GM12872 (cell line): ENCODE measurements around the gene IGLL1.

Experiments used
- TF ChIP-seq, protein P1 (sequence below): IDR thresholded peaks from 3 replicates; pipeline ENCODE4 v1.5.1; 2011; ENCODE audit warnings: low read depth, mild to moderate bottlenecking, low read length, moderate library complexity; ENCODE audit not compliant: insufficient read depth

IGLL1 gene

DNA sequence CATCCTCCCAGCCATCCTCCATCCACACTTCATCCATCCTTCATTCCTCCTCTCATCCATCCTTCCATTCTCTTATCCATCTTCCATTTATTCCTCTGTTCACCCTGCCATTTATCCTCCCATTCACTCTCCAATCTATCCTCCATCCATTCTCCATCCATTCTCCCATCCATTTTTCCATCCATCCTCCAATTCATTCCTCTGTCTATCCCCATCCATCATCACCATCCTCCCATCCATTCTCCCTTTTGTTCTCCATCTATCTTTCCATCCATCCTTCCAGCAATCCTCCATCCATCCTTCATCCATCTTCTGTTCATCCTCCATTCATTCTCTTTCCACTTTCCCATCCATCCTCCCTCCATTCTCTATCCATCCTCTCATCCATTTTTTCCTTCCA, 28.7 kb downstream of the IGLL1 start:
- TF ChIP-seq, protein P1, sequence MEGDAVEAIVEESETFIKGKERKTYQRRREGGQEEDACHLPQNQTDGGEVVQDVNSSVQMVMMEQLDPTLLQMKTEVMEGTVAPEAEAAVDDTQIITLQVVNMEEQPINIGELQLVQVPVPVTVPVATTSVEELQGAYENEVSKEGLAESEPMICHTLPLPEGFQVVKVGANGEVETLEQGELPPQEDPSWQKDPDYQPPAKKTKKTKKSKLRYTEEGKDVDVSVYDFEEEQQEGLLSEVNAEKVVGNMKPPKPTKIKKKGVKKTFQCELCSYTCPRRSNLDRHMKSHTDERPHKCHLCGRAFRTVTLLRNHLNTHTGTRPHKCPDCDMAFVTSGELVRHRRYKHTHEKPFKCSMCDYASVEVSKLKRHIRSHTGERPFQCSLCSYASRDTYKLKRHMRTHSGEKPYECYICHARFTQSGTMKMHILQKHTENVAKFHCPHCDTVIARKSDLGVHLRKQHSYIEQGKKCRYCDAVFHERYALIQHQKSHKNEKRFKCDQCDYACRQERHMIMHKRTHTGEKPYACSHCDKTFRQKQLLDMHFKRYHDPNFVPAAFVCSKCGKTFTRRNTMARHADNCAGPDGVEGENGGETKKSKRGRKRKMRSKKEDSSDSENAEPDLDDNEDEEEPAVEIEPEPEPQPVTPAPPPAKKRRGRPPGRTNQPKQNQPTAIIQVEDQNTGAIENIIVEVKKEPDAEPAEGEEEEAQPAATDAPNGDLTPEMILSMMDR, result no peak

DNA sequence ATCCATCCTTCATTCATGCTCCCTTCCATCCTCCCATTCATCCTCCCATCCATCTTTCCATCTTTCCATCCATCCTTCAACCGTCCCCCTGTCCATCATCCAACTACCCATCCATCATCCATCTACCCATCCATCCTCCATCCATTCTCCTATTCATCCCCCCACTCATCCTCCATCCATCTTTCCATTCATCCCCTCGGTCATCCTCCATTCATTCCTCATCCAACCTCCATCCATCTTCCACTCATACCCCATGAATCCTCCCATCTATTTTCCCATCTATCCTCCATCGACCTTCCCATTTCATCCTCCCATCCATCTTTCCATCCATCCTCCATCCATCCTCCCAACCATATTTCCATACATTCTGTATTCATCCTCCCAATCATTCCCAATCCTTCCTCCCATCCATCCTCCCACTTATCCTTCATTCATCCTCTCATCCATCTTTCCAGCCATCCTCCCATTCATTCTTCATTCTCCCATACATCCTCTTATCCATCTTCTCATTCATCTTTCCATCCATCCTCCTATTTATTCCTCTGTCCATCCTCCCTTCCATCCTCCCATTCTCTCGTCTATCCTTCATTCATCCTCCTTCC, 29.9 kb downstream of the IGLL1 start:
- TF ChIP-seq, protein P1, result no peak

DNA sequence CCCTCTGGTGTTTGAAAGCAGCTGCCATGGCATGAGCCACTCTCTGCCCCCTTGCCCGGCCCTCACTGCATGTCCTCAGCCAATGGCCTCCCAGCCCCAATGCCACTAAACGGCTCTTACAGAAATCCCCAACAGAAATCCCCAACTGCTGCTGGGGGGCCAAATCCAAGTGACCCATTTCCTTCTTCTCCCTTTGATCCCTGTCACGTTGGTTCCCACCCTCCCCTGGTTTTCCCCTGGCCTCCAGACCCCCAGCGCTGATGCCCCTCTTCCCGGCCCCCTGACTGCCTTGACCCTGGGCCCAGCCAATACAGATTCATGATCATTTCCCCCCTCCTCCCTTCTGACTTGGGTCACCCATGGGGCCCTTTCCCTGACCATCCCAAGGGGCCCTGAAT, 30.9 kb downstream of the IGLL1 start:
- TF ChIP-seq, protein P1, result no peak

DNA sequence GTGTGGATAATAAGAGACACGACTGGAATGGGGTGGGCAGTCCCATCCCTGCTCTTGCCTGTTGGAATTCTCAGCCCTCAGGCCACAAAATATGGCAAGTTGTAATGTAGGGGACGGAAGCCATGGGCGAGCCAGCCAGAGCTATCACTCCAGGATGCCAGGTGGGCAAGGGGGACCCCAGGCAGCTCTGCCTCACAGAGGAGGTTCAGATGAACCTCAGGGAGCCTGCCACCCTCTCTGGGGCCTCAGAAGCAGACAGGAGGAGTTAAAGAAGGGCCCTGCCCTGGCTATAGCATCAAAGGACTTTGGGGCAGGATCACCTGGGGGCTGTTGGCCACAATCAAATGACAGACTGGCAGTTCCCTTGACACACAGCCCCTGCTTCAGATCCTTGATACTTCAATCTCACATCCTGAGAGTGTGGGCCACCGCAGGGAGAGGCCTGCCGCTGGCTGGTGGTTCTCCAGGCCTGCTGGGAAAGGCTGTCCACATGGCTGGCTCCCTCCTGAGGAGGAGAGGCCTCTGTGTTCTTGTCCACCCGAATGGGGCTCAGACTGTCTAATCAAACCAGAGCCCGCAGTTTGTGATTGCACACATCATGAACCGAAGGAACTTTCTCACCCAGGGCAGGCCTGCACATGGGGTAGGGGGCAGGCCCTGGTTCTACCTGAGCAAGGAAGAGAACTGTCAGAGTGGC, 31.4 kb downstream of the IGLL1 start:
- TF ChIP-seq, protein P1, result no peak

DNA sequence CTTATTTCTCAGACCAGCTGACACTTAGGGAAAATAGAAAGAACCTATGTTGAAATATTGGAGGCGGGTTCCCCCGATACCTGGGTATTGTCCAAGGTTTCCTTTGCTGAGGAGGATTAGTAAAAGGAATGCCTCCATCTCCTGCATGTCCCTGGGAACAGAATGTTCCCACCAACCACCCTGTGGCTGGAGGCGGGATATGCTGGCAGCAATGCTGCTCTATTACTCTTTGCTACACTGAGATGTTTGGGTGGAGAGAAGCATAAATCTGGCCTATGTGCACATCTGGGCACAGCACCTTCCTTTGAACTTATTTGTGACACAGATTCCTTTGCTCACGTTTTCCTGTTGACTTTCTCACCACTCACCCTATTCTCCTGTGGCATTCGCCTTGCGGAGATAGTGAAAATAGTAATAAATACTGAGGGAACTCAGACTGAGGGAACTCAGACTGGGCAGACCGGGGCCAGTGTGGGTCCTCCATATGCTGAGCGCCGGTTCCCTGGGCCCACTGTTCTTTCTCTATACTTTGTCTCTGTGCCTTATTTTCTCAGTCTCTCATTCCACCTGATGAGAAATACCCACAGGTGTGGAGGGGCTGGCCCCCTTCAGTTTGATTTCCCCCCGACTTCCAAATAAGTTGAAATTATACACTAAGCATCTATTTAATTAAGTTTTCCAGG, 32.1 kb downstream of the IGLL1 start:
- TF ChIP-seq, protein P1, result no peak

DNA sequence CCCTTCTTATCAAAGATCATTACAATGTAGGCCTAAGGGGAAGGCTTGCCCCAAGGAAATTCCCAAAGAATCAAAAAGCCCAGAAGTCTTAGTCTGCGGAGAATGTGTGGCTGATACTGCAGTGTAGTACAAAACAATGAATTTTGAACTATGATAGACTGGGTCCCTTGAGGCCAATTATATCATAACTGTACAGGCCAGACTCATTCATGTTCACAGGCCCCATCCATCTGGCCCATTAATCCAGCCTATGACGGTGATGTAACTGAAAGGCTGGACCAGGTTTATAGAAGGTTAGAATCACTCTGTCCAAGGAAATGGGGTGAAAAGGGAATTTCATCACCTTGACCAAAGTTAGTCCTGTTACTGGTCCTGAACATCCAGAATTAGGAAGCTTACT, 35.2 kb downstream of the IGLL1 start:
- TF ChIP-seq, protein P1, result no peak

DNA sequence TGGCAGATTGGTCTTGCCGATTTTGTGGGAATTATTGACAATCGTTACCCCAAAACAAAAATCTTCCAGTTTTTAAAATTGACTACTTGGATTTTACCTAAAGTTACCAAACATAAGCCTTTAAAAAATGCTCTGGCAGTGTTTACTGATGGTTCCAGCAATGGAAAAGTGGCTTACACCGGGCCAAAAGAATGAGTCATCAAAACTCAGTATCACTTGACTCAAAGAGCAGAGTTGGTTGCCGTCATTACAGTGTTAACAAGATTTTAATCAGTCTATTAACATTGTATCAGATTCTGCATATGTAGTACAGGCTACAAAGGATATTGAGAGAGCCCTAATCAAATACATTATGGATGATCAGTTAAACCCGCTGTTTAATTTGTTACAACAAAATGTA, 37.2 kb downstream of the IGLL1 start:
- TF ChIP-seq, protein P1, result no peak
